Erythroblast (primary cell): Measurements from ENCODE around the gene BAZ1A.

ENCODE experiments used
- GATA1 ChIP-seq: IDR thresholded peaks from 2 replicates; pipeline ENCODE4 v1.6.1; 2011; ENCODE audit warnings: low read depth, mild to moderate bottlenecking, control low read depth, low read length, moderate library complexity
- POLR2A ChIP-seq: IDR thresholded peaks from 2 replicates; pipeline ENCODE4 v1.6.1; 2011; ENCODE audit warnings: mild to moderate bottlenecking, low read length

GRCh38 chr14:34741840-34742239 is 133.3 kb downstream of the BAZ1A start:
- no peak for TF ChIP-seq POLR2A
- no peak for TF ChIP-seq GATA1
